NCI-H1105 treated with DMSO at 0.1 percent for 48 hours (cell line): Measurements from ENCODE around the gene NEDD4L.
A peak's percentile ranks its signal among the peaks of the same experiment; 100 is the strongest.

ENCODE experiments used
- DNase-seq: peaks from one replicate; lab custom pipeline; 2025; lab: John Stamatoyannopoulos, UW

The NEDD4L gene

GRCh38 chr18:58398648-58399398 is 354.8 kb downstream of the NEDD4L start:
- no peak for DNase-seq

- no peak for DNase-seq
These were observed 356.4 kb downstream of the NEDD4L start for GRCh38 chr18:58400331-58400870.

DNA sequence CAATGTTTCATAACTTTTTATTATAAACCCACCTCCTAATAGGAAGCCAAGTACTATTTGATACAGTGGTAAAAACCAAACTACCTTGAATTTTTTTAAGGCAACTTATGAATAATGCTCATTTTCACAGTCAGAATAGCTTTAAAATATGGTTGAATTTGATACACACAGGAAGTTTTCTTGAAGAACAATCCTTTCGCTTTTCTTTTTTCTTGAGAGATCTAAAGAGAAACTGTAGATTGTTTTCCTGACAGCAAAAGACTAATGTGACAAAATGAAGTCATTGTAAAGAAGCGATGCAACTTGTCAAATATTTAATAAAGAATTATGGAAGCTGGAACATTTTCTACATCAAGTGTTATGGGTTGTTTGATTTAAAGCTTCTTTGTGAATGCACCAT is 357.2 kb downstream of the NEDD4L start:
- no peak for DNase-seq

GRCh38 chr18:58402247-58402646 is 358.2 kb downstream of the NEDD4L start:
- DNase-seq, result peak; percentile 64

DNA sequence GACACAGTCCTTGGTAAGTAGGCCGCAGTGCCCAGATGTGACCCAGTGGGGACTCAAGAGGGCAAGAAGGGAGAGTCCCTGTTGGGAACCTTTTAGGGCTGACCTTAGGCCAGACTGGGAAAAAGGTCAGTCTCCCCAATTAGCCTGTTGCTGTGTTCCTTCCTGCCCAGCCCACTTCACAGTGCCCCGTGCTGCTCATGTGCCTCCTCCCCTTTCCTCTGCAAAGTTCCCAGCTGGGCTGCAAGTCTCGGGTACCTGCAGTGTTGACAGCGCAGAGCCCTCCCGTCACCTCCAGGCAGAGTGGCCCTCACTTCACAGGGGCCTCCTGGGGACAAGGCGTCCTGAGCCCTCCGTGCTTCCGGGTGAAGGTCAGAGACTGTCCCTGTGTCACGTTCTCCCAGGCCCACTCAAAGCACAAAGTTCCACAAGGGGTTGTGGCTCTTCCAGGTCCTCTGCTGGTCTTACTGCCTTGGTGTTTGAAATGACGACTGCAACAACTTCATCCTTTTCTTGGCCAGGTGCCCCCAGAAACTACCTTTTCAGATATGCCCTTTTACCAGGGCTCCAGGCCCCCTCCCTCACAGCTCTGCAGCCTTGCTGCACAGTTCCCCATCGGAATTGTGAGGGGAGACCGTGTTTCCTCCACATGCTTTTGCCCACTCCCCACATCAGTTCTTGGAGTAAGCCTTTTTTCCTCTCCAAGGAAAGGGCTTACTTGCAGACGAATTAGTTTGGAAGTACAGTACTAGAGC is 359.1 kb downstream of the NEDD4L start:
- no peak for DNase-seq

DNA sequence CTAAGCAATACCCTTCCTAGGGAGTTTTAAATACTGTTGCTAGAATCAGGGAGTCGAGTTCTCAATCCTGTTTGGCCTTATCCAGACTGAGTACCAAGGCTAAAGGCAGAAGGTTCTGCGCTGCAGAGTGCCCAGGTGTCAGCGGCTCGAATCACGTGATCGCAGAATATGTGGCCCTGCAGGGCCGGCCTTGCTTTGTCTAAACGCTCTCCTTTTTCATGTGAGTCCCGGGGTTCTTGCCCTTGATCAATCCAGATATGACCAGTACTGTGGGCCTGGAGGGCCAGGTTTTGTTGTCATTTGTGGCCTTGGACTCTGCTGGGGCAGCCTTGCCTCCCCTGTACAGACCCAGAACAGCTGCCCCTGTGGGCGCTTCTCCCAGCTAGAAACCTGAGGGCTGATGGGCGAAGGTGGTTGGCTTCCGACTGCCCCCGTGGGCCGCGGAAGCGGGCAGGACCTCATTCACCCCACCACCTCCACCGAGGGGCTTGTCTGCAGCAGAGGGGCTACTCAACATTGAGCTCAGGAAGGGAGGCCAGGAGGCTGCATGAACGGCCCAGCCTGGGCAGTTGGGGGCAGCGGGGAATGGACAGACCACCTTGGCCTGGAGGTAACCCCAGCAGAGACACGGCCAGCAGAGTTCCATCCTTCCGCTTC is 359.9 kb downstream of the NEDD4L start:
- no peak for DNase-seq

- no peak for DNase-seq
These were observed 361.3 kb downstream of the NEDD4L start for GRCh38 chr18:58405107-58405898.

DNA sequence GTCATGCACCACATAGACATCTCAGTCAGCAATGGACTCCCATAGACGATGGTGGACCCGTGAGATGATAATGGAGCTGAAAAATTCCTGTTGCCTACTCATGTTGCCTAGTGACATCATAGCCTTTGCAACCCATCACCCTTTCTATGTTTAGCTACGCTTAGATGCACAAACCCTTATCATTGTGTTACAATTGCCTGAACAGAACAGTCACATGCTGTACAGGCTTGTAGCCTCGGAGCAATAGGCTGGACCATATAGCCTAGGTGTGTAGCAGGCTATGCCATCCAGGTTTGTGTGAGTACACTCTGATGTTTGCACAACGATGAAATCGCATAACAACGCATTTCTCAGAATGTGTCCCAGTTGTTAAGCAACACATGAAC is 363.2 kb downstream of the NEDD4L start:
- no peak for DNase-seq

- DNase-seq, result no peak
These were observed 363.8 kb downstream of the NEDD4L start for GRCh38 chr18:58407649-58408407.

DNA sequence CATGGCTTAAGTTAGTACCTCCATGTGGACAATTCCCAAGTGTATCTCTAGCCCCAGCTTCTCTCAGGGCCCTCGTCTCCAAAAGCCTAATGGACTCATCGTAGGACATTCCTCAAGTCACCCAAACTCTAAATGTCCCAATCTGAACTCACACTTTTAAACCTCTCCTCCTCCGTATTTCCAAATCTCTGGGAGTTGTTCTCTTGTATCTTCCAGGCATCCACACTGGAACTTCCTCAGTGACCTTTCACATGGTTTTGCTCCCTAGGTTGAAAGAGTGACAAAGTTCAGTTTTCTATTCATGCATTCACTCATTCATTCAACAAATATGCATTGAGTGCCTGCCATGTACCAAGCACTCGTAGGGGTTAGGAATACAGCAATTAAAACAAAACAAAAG is 364.6 kb downstream of the NEDD4L start:
- DNase-seq, result no peak

- no peak for DNase-seq
These were observed 365.9 kb downstream of the NEDD4L start for GRCh38 chr18:58409802-58410445.

- DNase-seq, result no peak
These were observed 367.3 kb downstream of the NEDD4L start for GRCh38 chr18:58411323-58411722.

DNA sequence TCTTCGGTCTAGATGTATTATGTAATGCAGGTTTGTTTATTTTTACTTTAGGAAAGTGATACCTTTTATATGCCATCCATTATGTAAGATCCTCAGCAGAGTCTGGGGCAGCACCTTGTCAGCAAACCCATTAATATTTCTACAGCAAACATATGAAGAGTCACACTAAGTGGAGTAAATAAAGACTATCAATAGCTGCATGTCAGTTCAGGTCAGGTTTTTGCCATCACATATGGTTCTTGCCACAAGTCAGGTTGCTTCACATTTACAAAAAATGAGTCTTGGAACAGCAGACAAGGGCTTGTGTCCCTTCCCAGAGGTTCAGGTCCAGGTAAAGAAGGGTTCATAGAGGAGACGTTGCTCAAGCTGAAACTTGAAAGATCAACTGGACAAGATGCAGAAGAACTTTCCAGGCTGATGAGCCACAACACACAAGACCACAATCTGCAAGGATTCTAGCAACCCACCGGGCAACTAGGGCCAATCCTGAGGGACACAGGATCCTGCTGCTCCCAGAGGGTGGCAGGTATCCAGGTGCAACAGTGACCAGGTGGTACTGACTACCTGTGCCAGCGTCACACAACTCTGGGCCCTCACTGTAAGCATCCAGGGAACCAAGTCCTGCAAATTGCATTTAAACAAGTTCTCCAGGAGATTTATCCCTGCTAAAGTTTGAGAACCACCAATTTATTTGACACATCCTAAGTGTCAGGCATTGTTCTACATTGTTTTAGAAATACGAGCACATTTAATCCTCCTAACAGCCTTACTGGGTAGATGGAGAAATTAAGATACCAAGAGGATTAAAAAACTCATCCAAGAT is 369.0 kb downstream of the NEDD4L start:
- no peak for DNase-seq

- DNase-seq, result no peak
These were observed 369.9 kb downstream of the NEDD4L start for GRCh38 chr18:58413667-58414628.

DNA sequence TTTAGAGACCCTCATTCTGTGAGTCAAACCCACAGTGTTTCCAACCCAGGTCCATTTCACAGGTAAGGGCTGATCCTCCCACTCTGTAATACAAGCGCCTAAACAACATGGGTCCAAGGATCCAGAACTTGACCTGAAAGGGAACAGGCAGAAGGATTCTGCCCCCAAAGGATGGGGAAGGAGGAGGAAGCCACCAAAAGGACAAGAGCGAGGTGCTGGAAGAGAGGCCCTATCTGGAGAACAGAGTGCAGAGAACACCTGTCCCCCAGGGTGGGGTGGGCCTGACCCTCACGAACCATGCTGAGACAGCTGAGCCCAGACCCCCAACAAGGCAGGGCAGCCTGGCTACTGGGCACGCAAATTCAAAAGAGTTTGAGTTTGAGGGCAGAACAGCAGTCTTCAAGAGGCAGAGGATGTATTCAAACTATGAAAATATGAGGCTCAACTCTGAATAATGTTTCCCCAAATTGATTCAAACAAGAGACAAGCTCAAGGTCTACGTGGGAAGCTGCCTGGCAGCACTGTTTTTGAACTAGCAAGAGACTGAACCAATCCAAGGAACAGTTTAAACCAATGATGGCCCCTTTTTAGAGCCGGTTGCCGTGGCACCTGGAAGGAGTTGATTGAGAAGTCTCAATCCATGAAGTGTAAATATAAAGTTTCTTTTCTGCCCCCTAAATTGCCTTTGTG is 372.1 kb downstream of the NEDD4L start:
- DNase-seq, result no peak

DNA sequence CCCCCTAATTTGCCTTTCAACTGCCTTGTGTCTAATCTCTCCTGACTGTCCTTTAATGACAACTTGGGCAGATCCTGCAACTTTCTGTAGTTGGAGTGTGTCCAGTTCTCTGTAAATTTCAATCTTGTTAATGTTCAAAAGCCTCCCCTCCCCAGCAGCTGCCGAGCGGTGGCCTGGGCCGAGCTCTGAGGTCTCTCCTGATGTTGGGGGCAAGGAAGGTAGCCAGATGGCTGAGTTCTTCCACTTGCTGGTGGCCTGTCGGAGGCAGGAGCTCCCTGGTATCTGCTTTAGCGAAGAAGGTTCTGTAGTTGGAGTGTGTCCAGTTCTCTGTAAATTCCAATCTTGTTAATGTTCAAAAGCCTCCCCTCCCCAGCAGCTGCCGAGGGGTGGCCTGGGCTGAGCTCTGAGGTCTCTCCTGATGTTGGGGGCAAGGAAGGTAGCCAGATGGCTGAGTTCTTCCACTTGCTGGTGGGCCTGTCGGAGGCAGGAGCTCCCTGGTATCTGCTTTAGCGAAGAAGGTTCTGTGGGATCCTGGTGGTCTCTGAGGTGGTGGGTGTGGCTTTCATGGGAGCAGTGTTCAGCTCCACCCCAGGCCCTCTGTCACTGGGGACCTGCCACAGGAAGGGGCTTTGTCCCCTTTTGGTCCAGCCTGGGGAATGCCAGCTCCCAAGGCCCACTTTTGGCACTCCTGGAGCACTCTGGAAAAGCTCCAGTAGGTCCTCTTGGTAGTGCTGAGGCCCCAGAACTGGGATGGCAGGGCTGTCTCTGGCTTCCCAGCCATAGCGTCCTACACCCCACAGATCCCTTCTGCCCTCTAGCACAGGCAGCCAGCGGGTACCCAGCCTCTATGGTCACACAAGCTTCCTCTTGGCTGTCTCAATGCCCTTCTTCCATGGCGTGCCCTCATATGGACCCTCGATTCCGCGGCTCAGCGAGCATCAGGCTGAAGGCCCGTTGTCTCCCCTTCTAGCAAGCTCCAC is 373.0 kb downstream of the NEDD4L start:
- no peak for DNase-seq

GRCh38 chr18:58417752-58418151 is 373.7 kb downstream of the NEDD4L start:
- no peak for DNase-seq
